PC-3 (cell line): ENCODE data around the gene IQCC. TPM values are rescaled to one million over a fixed set of nuclear protein-coding genes. Genes with fewer than 3 reads are reported as not detected.

ENCODE experiments used
- ATAC-seq: fragments of 200-7000 bp; cut with Tn5 transposase; 2 replicates; pipeline ENCODE4 v1.9.1; 2020; ENCODE audit warnings: mild to moderate bottlenecking, moderate library complexity
- BruUV-seq: library from RNA; stranded (reverse); fragments of 400-500 nt; replicated peaks from 2 replicates; lab custom pipeline; 2021; lab: Mats Ljungman, UMichigan
- CTCF ChIA-PET: fragments of 300-600 bp; sonication (Branson Sonifier 250); formaldehyde crosslinking; loops from one replicate; lab custom pipeline; 2022; ENCODE audit warnings: antibody characterized with exemption; lab: Charles Lee
- POLR2A ChIA-PET: fragments of 300-600 bp; sonication (Branson Sonifier 250); formaldehyde crosslinking; loops from one replicate; lab custom pipeline; 2022; ENCODE audit warnings: antibody characterized with exemption; ENCODE audit not compliant: unreplicated experiment; lab: Charles Lee
- DNase-seq: peaks from one replicate; pipeline ENCODE4 v3.0.0-alpha.2; 2015
- H2AFZ ChIP-seq: fragments of 300-600 bp; sonication (generic); 2 replicates; pipeline ENCODE4 v1.6.0; 2016; ENCODE audit warnings: antibody characterized with exemption, low read length
- H3F3A ChIP-seq: fragments of 300-600 bp; sonication (generic); one replicate; pipeline ENCODE4 v1.6.0; 2017; ENCODE audit warnings: antibody characterized with exemption, low read length, control low read depth, mild to moderate bottlenecking; ENCODE audit not compliant: unreplicated experiment
- H3K27ac ChIP-seq: fragments of 300-600 bp; sonication (generic); 2 replicates; pipeline ENCODE4 v1.5.1; 2016; ENCODE audit warnings: mild to moderate bottlenecking, low read length
- H3K27me3 ChIP-seq: fragments of 300-600 bp; sonication (generic); 2 replicates; pipeline ENCODE4 v1.6.1; 2016; ENCODE audit warnings: low read length, mixed read lengths
- H3K36me3 ChIP-seq: fragments of 300-600 bp; sonication (generic); 2 replicates; pipeline ENCODE4 v1.6.1; 2016; ENCODE audit warnings: low read depth, mixed run types, low read length, mixed read lengths
- H3K4me1 ChIP-seq: fragments of 300-600 bp; sonication (generic); 2 replicates; pipeline ENCODE4 v1.5.1; 2016; ENCODE audit warnings: low read length; ENCODE audit not compliant: insufficient read depth
- H3K4me2 ChIP-seq: fragments of 300-600 bp; sonication (generic); 2 replicates; pipeline ENCODE4 v1.6.0; 2016; ENCODE audit warnings: low read length
- H3K4me3 ChIP-seq: fragments of 300-600 bp; sonication (generic); 2 replicates; pipeline ENCODE4 v1.5.1; 2016; ENCODE audit warnings: mild to moderate bottlenecking, low read length, mixed read lengths
- H3K79me2 ChIP-seq: fragments of 300-600 bp; sonication (generic); 2 replicates; pipeline ENCODE4 v1.6.1; 2017; ENCODE audit warnings: low read length, mixed read lengths
- H3K9ac ChIP-seq: fragments of 300-600 bp; sonication (generic); 2 replicates; pipeline ENCODE4 v1.6.0; 2016; ENCODE audit warnings: mild to moderate bottlenecking, low read length
- H3K9me2 ChIP-seq: fragments of 300-600 bp; sonication (generic); replicated peaks from 2 replicates; pipeline ENCODE4 v1.6.1; 2016; ENCODE audit warnings: mixed run types, low read length, mixed read lengths
- H3K9me3 ChIP-seq: fragments of 300-600 bp; sonication (generic); 2 replicates; pipeline ENCODE4 v1.6.1; 2016; ENCODE audit warnings: low read length, mixed read lengths
- H4K20me1 ChIP-seq: fragments of 300-600 bp; sonication (generic); 2 replicates; pipeline ENCODE4 v1.6.1; 2016; ENCODE audit warnings: low read length, mixed read lengths
- EZH2 ChIP-seq: fragments of 300-600 bp; sonication (generic); IDR thresholded peaks from one replicate; pipeline ENCODE4 v1.6.1; 2017; ENCODE audit warnings: antibody characterized with exemption, mild to moderate bottlenecking, low read length; ENCODE audit not compliant: unreplicated experiment
- EZH2phosphoT487 ChIP-seq: fragments of 300-600 bp; sonication (generic); IDR thresholded peaks from 2 replicates; pipeline ENCODE4 v1.6.1; 2018; ENCODE audit warnings: mild to moderate bottlenecking, antibody characterized with exemption, low read length, borderline replicate concordance
- intact Hi-C: fragments of 100-400 bp; cut with micrococcal nuclease; formaldehyde crosslinking; loops from 2 replicates; pipeline ENCODE4 v1.9.0; 2023
- total RNA-seq: library from RNA; depleted of rRNA; stranded (reverse); fragments of >200 nt; gene quantifications from 2 replicates; pipeline ENCODE4 v1.2.3, GENCODE V29; 2014
- TF ChIP-seq, protein P1 (sequence below): fragments of 300-600 bp; sonication (generic); conservative IDR thresholded peaks from 2 replicates; pipeline ENCODE4 v1.5.1; 2017; ENCODE audit warnings: antibody characterized with exemption, low read depth, mild to moderate bottlenecking, low read length

IQCC gene
- total RNA-seq, 1 experiment from 2014 or later: 8.5 TPM

- Histone ChIP-seq H3K9me2 (no peaks in the 10 kb centered on the region), H3K4me2 (no peak overlapping the region), H3K9ac (no peak overlapping the region), H3K4me1 (no peaks in the 10 kb centered on the region), H3F3A (no peaks in the 10 kb centered on the region), H3K4me3 (no peak overlapping the region), H3K36me3 (peaks cover 86% of the 10 kb centered on the region), H3K27me3 (no peaks in the 10 kb centered on the region), H3K9me3 (no peaks in the 10 kb centered on the region), H3K27ac (no peak overlapping the region), H4K20me1 (no peaks in the 10 kb centered on the region), H3K79me2 (0 out of 2 replicates have a peak, but pooled peaks cover 4% of the 10 kb centered on the region), H2AFZ (no peak overlapping the region)
- no peak for ATAC-seq
- DNase-seq: no peak
- POLR2A ChIA-PET: no interaction called here
- intact Hi-C loops: no loop called here
- CTCF ChIA-PET: no interaction called here
- TF ChIP-seq EZH2phosphoT487 (no peak), EZH2 (no peak)
- TF ChIP-seq, protein P1, sequence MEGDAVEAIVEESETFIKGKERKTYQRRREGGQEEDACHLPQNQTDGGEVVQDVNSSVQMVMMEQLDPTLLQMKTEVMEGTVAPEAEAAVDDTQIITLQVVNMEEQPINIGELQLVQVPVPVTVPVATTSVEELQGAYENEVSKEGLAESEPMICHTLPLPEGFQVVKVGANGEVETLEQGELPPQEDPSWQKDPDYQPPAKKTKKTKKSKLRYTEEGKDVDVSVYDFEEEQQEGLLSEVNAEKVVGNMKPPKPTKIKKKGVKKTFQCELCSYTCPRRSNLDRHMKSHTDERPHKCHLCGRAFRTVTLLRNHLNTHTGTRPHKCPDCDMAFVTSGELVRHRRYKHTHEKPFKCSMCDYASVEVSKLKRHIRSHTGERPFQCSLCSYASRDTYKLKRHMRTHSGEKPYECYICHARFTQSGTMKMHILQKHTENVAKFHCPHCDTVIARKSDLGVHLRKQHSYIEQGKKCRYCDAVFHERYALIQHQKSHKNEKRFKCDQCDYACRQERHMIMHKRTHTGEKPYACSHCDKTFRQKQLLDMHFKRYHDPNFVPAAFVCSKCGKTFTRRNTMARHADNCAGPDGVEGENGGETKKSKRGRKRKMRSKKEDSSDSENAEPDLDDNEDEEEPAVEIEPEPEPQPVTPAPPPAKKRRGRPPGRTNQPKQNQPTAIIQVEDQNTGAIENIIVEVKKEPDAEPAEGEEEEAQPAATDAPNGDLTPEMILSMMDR: no peak
- BruUV-seq: no TSS peak
Measured at GRCh38 chr1:32192220-32192948, 13.1 kb upstream of the IQCC start.

GRCh38 chr1:32194984-32195383, 10.5 kb upstream of the IQCC start:
- Histone ChIP-seq H3K4me2 (no peak overlapping the region), H3K4me3 (no peak overlapping the region), H3F3A (no peaks in the 10 kb centered on the region), H3K27me3 (no peaks in the 10 kb centered on the region), H3K36me3 (peaks cover 65% of the 10 kb centered on the region), H3K27ac (no peak overlapping the region), H4K20me1 (no peaks in the 10 kb centered on the region), H3K9me3 (no peaks in the 10 kb centered on the region), H2AFZ (no peak overlapping the region), H3K79me2 (no peaks in the 10 kb centered on the region), H3K9me2 (no peaks in the 10 kb centered on the region), H3K9ac (no peak overlapping the region), H3K4me1 (peaks cover 3% of the 10 kb centered on the region)
- ATAC-seq (no peak), DNase-seq (no peak)
- CTCF ChIA-PET: no interaction called here
- no TSS peak for BruUV-seq
- intact Hi-C loops: no loop called here
- POLR2A ChIA-PET: no interaction called here
- TF ChIP-seq, protein P1: no peak

DNA sequence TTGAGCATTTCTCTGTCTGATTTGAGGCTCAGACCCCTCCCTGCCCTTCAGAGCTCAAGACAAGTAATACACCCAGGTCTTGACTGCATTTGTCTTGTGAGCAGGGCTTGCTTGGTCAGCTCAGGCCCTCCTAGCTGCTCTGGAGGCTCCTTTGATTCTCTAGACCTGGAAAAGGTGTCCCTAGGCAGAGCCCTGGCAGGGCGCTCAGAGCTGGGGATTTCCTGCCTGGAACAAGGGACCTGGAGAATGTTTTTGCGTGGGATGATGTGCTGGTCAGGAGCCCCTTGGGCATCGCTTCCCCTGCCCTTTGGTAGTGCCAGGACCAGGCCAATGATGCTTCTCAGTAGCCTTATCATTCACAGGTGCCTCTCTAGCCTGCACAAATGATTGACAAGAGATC, 9.9 kb upstream of the IQCC start:
- no peaks in the 10 kb centered on the region for H4K20me1 ChIP-seq

More for the DNA sequence above, 9.9 kb upstream of the IQCC start:
- H3K4me1 ChIP-seq: peaks cover 9% of the 10 kb centered on the region
- no peaks in the 10 kb centered on the region for H3K9me2 ChIP-seq
- H2AFZ ChIP-seq: no peak overlapping the region
- no peaks in the 10 kb centered on the region for H3K9me3 ChIP-seq
- no peaks in the 10 kb centered on the region for H3K79me2 ChIP-seq
- no peak overlapping the region for H3K27ac ChIP-seq
- no peaks in the 10 kb centered on the region for H3F3A ChIP-seq
- intact Hi-C loops: no loop called here
- ATAC-seq (no peak), DNase-seq (no peak)
- H3K9ac ChIP-seq: no peak overlapping the region
- H3K4me3 ChIP-seq: no peak overlapping the region
- TF ChIP-seq, protein P1: no peak
- TF ChIP-seq EZH2: no peak
- no peak for TF ChIP-seq EZH2phosphoT487
- ChIA-PET POLR2A (no interaction called here), CTCF (no interaction called here)
- no peak overlapping the region for H3K4me2 ChIP-seq
- no peaks in the 10 kb centered on the region for H3K27me3 ChIP-seq
- peaks cover 59% of the 10 kb centered on the region for H3K36me3 ChIP-seq
- BruUV-seq: no TSS peak
